GM12878 (cell line): ENCODE data around the gene TRMO.

Source experiments
- ATF7 ChIP-seq: fragments of 450-650 bp; IDR thresholded peaks from 2 replicates; pipeline ENCODE4 v1.6.1; 2016; ENCODE audit warnings: low read depth, mild to moderate bottlenecking
- BCL11A ChIP-seq: IDR thresholded peaks from 2 replicates; pipeline ENCODE4 v1.6.1; 2011; ENCODE audit warnings: low read depth, low read length
- CREB1 ChIP-seq: IDR thresholded peaks from 2 replicates; pipeline ENCODE4 v1.6.1; 2012; ENCODE audit warnings: low read depth, mild to moderate bottlenecking, inconsistent platforms
- CTCF ChIP-seq, 3 experiments: IDR thresholded peaks in 2 of 3; conservative IDR thresholded peaks in 1 of 3; 2 replicates each; pipeline ENCODE4 v1.5.1; 2011; ENCODE audit warnings: low read depth in 3 of 3, low read length in 3 of 3, mild to moderate bottlenecking in 3 of 3, control low read depth in 2 of 3, moderate library complexity in 2 of 3, inconsistent platforms in 1 of 3, mixed read lengths in 1 of 3; ENCODE audit not compliant: control insufficient read depth in 2 of 3, insufficient read depth in 1 of 3; ENCODE audit errors: extremely low read depth in 1 of 3
- CUX1 ChIP-seq: IDR thresholded peaks from 2 replicates; pipeline ENCODE4 v1.6.1; 2012; ENCODE audit warnings: improper control_type of control experiment, low read depth, low read length; ENCODE audit not compliant: insufficient replicate concordance
- GABPA ChIP-seq: IDR thresholded peaks from 2 replicates; pipeline ENCODE4 v1.6.1; 2014; ENCODE audit warnings: antibody characterized with exemption, low read depth, mild to moderate bottlenecking, inconsistent platforms
- IRF3 ChIP-seq: fragments of 450-650 bp; IDR thresholded peaks from 2 replicates; pipeline ENCODE4 v1.6.1; 2014; ENCODE audit warnings: mild to moderate bottlenecking
- MAX ChIP-seq: IDR thresholded peaks from 2 replicates; pipeline ENCODE4 v1.6.1; 2012; ENCODE audit warnings: low read depth, low read length, improper control_type of control experiment
- POLR2A ChIP-seq: IDR thresholded peaks from 2 replicates; pipeline ENCODE4 v1.6.1; 2011; ENCODE audit warnings: low read depth, mild to moderate bottlenecking, low read length
- RCOR1 ChIP-seq: conservative IDR thresholded peaks from 2 replicates; pipeline ENCODE4 v1.6.1; 2012; ENCODE audit warnings: low read depth, low read length, improper control_type of control experiment
- RUNX3 ChIP-seq: IDR thresholded peaks from 2 replicates; pipeline ENCODE4 v1.6.1; 2012; ENCODE audit warnings: low read length, inconsistent platforms
- SUPT20H ChIP-seq: IDR thresholded peaks from 2 replicates; pipeline ENCODE4 v1.6.1; 2011; ENCODE audit warnings: low read depth, mild to moderate bottlenecking, low read length, moderate library complexity, borderline replicate concordance; ENCODE audit not compliant: control insufficient read depth
- YBX1 ChIP-seq: fragments of 450-650 bp; IDR thresholded peaks from 2 replicates; pipeline ENCODE4 v1.6.1; 2016; ENCODE audit warnings: antibody characterized with exemption

GRCh38 chr9:97856857-97857605 lies 65.3 kb downstream of the TRMO start:
- TF ChIP-seq GABPA = no peak
- no peak for TF ChIP-seq MAX
- TF ChIP-seq CUX1 = no peak
- TF ChIP-seq RCOR1 = no peak
- no peak for TF ChIP-seq SUPT20H
- no peak for TF ChIP-seq CTCF (IDR thresholded peaks at IDR 0.05 in 2 of 3, conservative IDR thresholded peaks at IDR 0.05 in 1 of 3; ENCODE audit: control insufficient read depth in 2 of 3, extremely low read depth in 1 of 3, insufficient read depth in 1 of 3, low read depth in 3 of 3, low read length in 3 of 3)
- no peak for TF ChIP-seq ATF7
- TF ChIP-seq YBX1 = no peak
- no peak for TF ChIP-seq CREB1
- TF ChIP-seq POLR2A = no peak
- no peak for TF ChIP-seq RUNX3
- TF ChIP-seq BCL11A = no peak
- TF ChIP-seq IRF3 = no peak
